KOPT-K1 (cell line): ENCODE results near the gene CHIC2.

Experiments used
- H3K27ac ChIP-seq: fragments of 200-600 bp; sonication (generic); 2 replicates; pipeline ENCODE4 v1.5.1; 2016; ENCODE audit warnings: antibody characterized with exemption, mild to moderate bottlenecking, low read depth, low read length; ENCODE audit not compliant: poor library complexity, severe bottlenecking
- H3K36me3 ChIP-seq: fragments of 200-600 bp; sonication (generic); 2 replicates; pipeline ENCODE4 v1.5.1; 2017; ENCODE audit warnings: antibody characterized with exemption, mild to moderate bottlenecking, low read length, moderate library complexity; ENCODE audit not compliant: insufficient read depth
- H3K9me3 ChIP-seq: fragments of 200-600 bp; sonication (generic); 2 replicates; pipeline ENCODE4 v1.5.1; 2017; ENCODE audit warnings: antibody characterized with exemption, low read length, mild to moderate bottlenecking; ENCODE audit not compliant: insufficient read depth, poor library complexity, severe bottlenecking

CHIC2 gene

DNA sequence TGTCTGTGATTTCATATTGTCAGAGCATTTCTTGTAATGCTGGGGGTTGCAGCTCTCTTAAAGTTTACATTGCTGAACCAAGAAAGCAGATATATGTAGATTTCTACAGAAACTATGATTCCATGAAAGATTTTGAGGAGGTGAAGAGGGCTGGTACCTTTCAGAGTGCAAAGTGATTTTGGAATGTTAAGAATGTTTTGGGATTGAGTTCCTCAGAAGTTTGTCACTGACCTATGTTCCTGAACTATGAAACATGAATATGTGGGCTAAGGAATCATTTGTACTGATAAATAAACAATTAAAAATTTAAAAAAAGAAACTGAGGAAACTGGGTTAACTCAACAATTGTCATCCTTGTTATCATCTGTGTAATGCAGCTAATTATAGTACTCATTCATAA, 12.3 kb upstream of the CHIC2 start:
- H3K9me3 ChIP-seq, result no peaks in the 10 kb centered on the region
- H3K36me3 ChIP-seq, result no peaks in the 10 kb centered on the region
- no peak overlapping the region for H3K27ac ChIP-seq

DNA sequence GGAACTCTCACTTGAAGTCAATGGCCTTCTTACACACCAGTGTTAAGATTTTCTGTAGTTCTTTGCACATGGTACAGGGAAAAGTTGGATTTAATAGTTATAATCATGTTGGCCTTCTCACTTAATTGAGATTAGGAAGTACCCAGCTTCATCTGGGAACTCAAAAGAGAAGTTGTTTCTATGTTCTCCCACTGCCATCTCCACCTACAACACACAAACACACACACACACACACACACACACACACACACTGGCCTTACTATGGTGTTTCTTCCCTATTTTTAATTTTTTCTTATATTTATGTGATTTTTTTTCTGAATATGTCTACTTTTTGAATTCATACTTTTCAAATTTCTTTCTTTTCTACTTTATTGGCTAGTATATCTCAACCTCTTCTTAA, 10.0 kb upstream of the CHIC2 start:
- Histone ChIP-seq H3K9me3 (no peaks in the 10 kb centered on the region), H3K36me3 (no peaks in the 10 kb centered on the region), H3K27ac (no peak overlapping the region)

DNA sequence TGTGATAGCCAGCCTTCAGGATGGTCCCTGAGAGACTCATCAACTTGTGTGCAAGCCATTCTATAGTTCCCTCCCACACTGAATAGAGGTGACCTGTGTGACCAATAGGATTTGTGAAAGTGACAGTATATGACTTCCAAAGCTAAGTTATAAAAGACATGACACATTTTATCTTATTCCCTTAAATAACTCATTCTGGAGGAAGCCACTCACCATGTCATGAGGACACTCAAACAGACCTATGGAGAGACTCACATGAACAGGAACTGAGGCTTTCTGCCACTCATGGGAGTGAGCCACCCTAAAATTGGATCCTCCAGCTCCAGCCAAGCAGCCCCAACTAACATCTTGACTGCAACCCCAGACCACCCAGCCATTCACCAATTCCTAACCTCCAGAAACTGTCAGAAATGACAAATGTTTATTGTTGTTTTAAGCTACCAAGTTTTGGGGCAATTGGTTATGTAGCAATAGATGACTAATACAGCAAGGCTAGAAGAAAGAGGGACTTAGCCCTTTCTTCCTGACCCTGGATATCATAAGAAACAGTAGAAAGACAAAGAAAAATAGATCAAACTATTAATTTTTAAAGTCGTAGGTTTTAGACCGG, 9.0 kb upstream of the CHIC2 start:
- no peaks in the 10 kb centered on the region for H3K36me3 ChIP-seq
- H3K9me3 ChIP-seq, result no peaks in the 10 kb centered on the region
- H3K27ac ChIP-seq, result no peak overlapping the region

DNA sequence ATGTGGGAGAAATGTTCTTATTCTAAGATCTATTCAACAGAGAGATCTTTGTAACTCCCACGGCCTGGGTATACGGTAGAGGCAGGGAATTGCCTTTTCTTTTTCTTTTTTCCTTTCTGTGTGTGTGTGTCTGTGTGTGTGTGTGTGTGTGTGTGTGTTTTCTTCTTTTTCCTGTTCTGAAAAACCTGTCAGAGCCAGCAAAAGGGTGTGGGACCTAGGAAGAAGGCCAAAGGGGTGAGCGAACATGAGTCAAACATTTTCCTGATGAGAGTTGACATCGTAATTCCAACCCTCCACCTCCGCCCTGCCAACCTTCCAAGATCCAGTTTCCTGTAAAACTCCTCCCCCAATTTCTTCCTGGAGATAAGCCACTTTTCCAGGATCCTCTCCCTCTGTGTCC, 2.8 kb upstream of the CHIC2 start:
- no peak overlapping the region for H3K27ac ChIP-seq
- no peaks in the 10 kb centered on the region for H3K36me3 ChIP-seq
- no peaks in the 10 kb centered on the region for H3K9me3 ChIP-seq

DNA sequence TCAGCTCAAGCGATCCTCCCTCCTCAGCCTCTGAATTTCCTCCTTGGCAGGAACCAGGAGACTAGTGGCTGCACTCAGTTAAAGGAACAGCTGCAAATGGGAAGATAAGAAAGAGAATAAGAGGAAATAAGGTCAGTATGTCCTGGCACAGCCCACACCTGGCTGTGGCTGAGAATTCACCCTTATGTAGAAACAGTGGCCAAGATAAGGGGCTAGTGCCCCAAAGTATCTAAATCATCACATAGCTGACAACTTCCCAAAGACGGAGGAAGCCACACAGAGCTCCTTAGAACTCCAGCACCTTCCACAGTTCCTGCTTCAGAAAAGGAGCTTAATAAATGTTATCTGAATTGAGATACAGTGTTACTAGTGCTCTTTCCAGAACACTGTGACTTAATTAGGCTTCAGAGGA, 2.3 kb upstream of the CHIC2 start:
- no peaks in the 10 kb centered on the region for H3K36me3 ChIP-seq
- H3K9me3 ChIP-seq, result no peaks in the 10 kb centered on the region
- H3K27ac ChIP-seq, result no peak overlapping the region

DNA sequence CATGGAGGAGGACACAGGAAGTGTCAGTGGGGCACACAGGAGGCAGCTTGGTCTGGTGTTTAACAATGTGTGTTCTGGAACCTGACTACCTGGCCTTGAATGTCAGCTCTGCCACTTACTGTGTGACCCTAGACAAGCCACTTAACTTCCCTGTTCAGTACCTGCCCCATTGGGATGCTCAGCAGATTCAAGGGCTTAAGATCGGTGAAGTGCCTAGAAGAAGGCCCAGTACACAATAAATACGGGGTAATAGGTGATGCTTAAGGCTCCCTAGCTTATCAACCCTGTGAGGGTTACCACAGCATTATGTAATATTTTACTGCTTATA, 1.6 kb upstream of the CHIC2 start:
- H3K36me3 ChIP-seq, result no peaks in the 10 kb centered on the region
- H3K9me3 ChIP-seq, result no peaks in the 10 kb centered on the region
- no peak overlapping the region for H3K27ac ChIP-seq

DNA sequence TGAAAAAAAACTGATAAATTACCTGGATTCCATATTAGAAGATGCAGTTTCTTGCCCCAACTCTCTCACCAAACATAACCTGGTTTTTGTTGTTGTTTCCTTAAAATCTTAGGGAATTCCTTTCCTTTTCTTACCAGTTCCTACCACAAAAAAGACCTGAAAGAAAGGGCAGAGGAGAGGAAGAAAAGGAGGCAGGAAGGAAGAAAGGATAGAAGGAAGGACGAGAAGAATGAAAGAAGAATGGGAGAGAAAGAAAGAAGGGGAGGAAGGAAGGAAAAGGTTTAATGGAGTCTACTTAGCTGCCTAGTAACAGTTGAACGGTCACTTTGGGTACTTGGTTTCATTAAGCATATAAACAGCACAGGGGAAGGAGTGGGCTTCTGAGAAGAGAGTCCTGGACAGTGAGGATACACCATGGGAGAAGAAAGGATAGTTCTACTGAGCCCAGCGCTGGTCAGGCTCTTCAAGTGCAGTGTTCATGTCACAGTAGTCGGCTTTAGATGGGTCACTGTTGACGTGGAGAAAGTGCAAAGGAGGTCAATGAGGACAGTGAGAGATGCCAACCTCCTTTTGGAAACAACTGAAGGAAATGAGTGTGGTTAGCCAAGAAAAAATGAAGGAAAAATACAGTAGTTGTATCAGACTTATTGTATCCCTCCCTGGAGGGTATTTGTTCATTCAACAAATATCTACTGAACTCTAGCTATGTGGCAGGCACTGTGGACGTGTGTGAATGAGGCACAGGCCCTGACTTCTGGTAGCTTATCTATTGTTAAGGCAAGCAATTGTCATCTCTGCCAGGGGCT, 1.1 kb upstream of the CHIC2 start:
- Histone ChIP-seq H3K36me3 (no peaks in the 10 kb centered on the region), H3K27ac (peak overlapping the region; percentile 76), H3K9me3 (no peaks in the 10 kb centered on the region)

DNA sequence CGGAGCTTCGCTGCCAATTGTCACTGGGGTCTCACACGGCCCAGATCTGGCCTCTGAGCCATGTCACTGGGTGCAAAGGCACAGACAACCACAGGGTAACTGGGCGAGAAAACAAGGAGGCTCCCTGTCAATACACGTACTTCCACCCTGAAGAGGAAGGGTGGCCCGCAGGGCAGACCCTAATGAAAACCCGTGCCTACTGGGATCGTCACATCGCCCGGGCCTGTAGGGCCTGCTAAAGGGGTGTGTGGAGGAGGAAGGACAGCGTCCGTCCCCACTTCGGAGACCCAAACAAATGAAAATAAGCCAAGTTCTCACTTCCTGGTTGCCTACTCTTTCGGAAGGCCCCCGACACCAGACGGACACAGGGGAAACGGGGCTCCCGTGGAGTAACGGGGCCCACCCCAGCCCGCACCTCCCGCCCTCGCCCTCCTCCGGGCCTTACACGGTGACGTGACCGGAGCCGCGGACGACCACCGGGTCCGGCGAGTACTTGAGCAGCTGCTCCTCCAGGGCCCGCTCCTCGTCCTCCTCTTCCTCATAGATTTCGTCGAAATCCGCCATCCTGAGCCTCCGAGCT, 578 bp downstream of the CHIC2 start:
- Histone ChIP-seq H3K9me3 (no peaks in the 10 kb centered on the region), H3K27ac (peak overlapping the region; percentile 76), H3K36me3 (no peaks in the 10 kb centered on the region; the same call in 1 of the 2 replicates)

DNA sequence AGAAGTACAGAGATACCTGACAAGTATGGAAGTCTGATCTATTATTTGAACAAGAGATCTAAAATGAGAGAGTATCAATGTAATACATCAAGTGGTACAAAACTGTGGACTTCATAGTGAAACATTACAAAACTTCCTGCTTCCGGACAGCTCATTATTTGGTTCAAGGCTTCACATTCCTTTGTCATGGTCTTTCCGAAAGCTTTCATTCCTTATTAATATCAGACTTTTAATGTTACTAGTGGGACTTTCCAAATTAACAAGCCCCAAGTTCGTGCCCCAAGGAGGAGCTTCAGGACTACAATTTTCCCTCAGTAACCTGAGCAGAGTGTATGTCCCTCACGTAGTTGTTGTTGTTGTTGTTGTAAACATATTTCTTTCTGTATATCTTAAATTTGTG, 1.2 kb downstream of the CHIC2 start:
- H3K9me3 ChIP-seq, result no peaks in the 10 kb centered on the region
- no peaks in the 10 kb centered on the region; the same call in 1 of the 2 replicates for H3K36me3 ChIP-seq
- H3K27ac ChIP-seq, result peak overlapping the region; percentile 76

DNA sequence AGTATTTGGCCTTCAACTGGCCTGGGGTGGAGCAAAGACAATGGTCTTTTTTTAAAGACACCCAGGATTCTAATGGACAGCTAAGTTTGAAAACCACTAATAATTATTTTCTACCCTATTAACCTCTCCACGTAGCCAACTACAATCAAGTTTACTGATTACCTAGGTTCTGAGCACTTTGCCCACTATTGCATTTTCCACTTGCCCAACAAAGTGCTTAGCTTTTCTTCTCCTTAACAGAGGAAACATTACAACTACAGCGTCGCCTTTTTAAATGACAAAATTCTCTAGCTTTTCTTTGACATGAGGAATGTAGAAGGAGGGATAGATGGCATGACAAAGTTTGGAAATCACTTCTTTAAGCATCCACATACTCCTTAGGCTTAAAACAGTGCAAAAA, 2.0 kb downstream of the CHIC2 start:
- Histone ChIP-seq H3K36me3 (no peaks in the 10 kb centered on the region; the same call in 1 of the 2 replicates), H3K27ac (no peak overlapping the region), H3K9me3 (no peaks in the 10 kb centered on the region)

DNA sequence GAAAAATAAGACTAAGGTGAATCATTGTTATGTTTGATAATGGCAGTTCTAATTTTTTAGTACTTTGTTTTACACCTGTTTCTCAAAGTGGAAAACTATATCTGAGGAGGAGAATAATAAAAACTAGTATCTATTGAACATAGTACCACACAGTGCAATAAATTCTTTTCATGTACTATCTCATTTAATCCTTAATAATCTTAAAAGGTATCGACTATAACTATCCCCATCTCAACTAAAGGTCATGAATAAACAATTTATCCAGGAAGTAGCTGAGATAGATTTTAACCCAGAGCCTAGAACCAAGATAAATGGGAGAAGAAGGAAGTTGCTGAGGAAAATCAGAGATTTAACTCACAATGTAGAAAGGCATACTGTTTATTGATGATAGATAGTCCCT, 2.5 kb downstream of the CHIC2 start:
- Histone ChIP-seq H3K36me3 (no peaks in the 10 kb centered on the region; the same call in 1 of the 2 replicates), H3K27ac (no peak overlapping the region), H3K9me3 (no peaks in the 10 kb centered on the region)

DNA sequence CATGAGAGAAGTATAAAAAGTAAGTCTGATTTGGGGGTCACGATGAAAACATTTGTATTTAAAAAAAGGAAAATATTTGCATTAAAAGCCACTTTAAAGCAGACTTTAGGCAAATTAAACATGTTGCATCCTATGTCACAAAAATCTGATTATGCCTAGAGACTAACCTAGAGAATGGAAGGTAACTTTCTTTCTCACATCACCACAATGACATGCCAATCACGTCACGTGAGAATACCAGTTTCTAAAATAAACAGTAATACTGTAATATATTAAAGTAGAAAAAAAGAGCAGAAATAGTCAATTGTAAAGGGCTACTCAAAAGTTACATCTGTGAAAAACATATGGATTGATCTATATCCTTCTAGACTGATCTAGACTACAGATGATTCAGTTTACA, 3.3 kb downstream of the CHIC2 start:
- Histone ChIP-seq H3K36me3 (no peaks in the 10 kb centered on the region; the same call in 1 of the 2 replicates), H3K27ac (no peak overlapping the region), H3K9me3 (no peaks in the 10 kb centered on the region)

DNA sequence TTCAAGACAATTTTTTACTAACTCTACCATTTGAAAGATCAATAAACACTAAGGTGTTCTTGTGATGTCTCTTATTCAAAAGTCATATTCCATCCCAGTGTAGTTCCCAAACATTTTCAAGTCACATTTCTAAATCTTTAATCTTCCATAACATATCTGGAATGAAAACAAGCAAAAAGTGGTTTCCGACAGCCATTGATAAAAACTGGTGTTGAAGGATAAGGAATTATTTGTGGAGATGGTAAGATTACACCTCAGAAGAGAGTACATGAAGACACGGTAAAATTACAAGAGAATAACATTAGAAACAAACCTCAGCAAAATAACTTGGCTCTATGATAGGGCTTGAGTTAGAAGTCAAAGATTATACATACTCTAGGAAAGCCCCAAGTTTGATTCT, 4.3 kb downstream of the CHIC2 start:
- no peaks in the 10 kb centered on the region; the same call in 1 of the 2 replicates for H3K36me3 ChIP-seq

DNA sequence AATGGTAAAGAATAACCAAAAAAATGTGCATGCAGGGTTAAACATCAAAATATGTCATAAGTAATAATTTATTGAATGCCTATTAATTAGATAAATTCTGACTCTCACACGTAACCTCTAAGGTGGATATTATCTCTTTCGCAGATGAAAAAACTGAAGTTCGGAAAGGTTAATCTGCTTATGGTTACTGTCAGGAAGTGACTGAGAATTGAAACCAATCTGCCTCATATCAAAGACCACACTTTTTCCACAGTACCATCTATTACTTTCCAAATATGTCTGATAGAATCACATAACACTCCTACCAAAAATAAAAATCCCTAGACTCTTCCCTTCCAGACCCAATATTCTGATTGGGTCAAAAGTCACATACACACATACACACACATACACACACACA, 6.2 kb downstream of the CHIC2 start:
- no peaks in the 10 kb centered on the region for H3K9me3 ChIP-seq
- no peaks in the 10 kb centered on the region; the same call in 1 of the 2 replicates for H3K36me3 ChIP-seq
- H3K27ac ChIP-seq, result no peak overlapping the region

More for the DNA sequence above, 4.3 kb downstream of the CHIC2 start:
- H3K27ac ChIP-seq, result no peak overlapping the region
- no peaks in the 10 kb centered on the region for H3K9me3 ChIP-seq

DNA sequence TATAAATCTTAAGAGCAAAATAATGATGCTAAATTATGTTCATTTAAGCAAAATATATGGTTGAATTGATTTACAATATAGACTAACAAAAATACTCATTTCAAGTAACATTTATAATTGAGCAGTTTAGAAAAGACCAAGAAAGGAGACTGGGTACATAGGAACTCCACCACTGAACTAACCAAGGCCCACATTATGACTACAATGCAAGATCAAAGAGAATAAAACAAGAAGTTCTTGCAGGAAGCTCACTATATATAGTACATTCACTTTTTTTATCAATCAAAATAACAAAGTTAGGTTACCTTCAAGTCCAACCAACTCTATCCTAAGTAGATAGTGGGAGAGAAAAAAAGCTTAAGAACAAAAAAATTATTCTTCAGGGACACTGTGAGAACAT, 8.0 kb downstream of the CHIC2 start:
- H3K27ac ChIP-seq, result no peak overlapping the region
- H3K36me3 ChIP-seq, result no peaks in the 10 kb centered on the region; the same call in 1 of the 2 replicates
- H3K9me3 ChIP-seq, result no peaks in the 10 kb centered on the region
